Endodermal cell (in vitro differentiated cells): Measurements from ENCODE around the gene TPRX1. TPM values are rescaled to one million over a fixed set of nuclear protein-coding genes. Genes with fewer than 3 reads are reported as not detected.
"Not testable (repeated sequence)": the region's sequence is repeated elsewhere in the genome, so short reads cannot be mapped to it uniquely, and the experiment has no call there.

Experiments
- DNase-seq: peaks from one replicate; pipeline ENCODE4 v3.0.0-alpha.2; 2017
- H3K27ac ChIP-seq: 2 replicates; pipeline ENCODE4 v1.5.1; 2013; ENCODE audit warnings: mild to moderate bottlenecking, low read depth, low read length, moderate library complexity
- H3K27me3 ChIP-seq: 2 replicates; pipeline ENCODE4 v1.6.1; 2013; ENCODE audit warnings: mild to moderate bottlenecking, low read length, moderate library complexity; ENCODE audit not compliant: insufficient read depth, control insufficient read depth, poor library complexity, severe bottlenecking
- H3K36me3 ChIP-seq: 2 replicates; pipeline ENCODE4 v1.7.0; 2013; ENCODE audit warnings: mild to moderate bottlenecking, low read length, moderate library complexity; ENCODE audit not compliant: control insufficient read depth, insufficient read depth
- H3K4me1 ChIP-seq: one replicate; pipeline ENCODE4 v1.7.0; 2013; ENCODE audit warnings: low read length; ENCODE audit not compliant: control insufficient read depth, insufficient read depth
- H3K4me3 ChIP-seq: 2 replicates; pipeline ENCODE4 v1.5.1; 2013; ENCODE audit warnings: mild to moderate bottlenecking, low read length, moderate library complexity
- H3K9ac ChIP-seq: 2 replicates; pipeline ENCODE4 v1.6.1; 2013; ENCODE audit warnings: mild to moderate bottlenecking, low read length, moderate library complexity; ENCODE audit not compliant: poor library complexity, severe bottlenecking; ENCODE audit errors: extremely low read depth
- H3K9me3 ChIP-seq: 2 replicates; pipeline ENCODE4 v1.6.1; 2013; ENCODE audit warnings: mild to moderate bottlenecking, low read length, moderate library complexity; ENCODE audit not compliant: control insufficient read depth
- H3K27ac Mint-ChIP-seq: 2 replicates; pipeline ENCODE4 v1.8.0; 2020; ENCODE audit warnings: mixed read lengths
- H3K27me3 Mint-ChIP-seq: 2 replicates; pipeline ENCODE4 v1.8.0; 2021; ENCODE audit warnings: mild to moderate bottlenecking, mixed read lengths; ENCODE audit not compliant: insufficient read depth
- H3K36me3 Mint-ChIP-seq: 2 replicates; pipeline ENCODE4 v1.8.0; 2020; ENCODE audit warnings: low read depth, mixed read lengths
- H3K4me1 Mint-ChIP-seq: 2 replicates; pipeline ENCODE4 v1.8.0; 2020; ENCODE audit warnings: mixed read lengths
- H3K4me3 Mint-ChIP-seq: 2 replicates; pipeline ENCODE4 v1.8.0; 2020; ENCODE audit warnings: mild to moderate bottlenecking, moderate library complexity, mixed read lengths
- H3K9me3 Mint-ChIP-seq: 2 replicates; pipeline ENCODE4 v1.8.0; 2020; ENCODE audit warnings: mild to moderate bottlenecking, mixed read lengths
- CTCF ChIP-seq: fragments of 200-600 bp; sonication (generic); conservative IDR thresholded peaks from 2 replicates; pipeline ENCODE4 v1.5.0; 2021; ENCODE audit warnings: antibody characterized with exemption, mild to moderate bottlenecking
- WGBS, 2 experiments: methylation state at CpG; one replicate each; pipeline versions ENCODE4 v1.1.5 to v1.1.7; 2013; ENCODE audit warnings: missing lambda C conversion rate in 2 of 2, mixed read lengths in 1 of 2; ENCODE audit not compliant: insufficient coverage in 1 of 2, insufficient read length in 1 of 2; 5-methylcytosine and 5-hydroxymethylcytosine counted together
- total RNA-seq, 2 donors: library from RNA; stranded (reverse); fragmentation: NEBNext Ultra II Directional in 1 of 2; extraction: Animal tissue kit (Norgen Biotek cat#: 25700) in 1 of 2; gene quantifications; 2 replicates in 1 of 2; 3 replicates in 1 of 2; pipeline ENCODE4 v1.2.1, GENCODE V29; 2021

The TPRX1 gene
- total RNA-seq, 2 donors from 2014 or later: not detected

- no peak for DNase-seq
- no peaks in the 10 kb centered on the region for H3K27me3 ChIP-seq
- TF ChIP-seq CTCF: no peak
- no peaks in the 10 kb centered on the region for H3K36me3 ChIP-seq
- WGBS, 2 experiments: 93 to 94% methylated on average over 10 of the region's 10 CpGs
- peaks cover 5% of the 10 kb centered on the region for H3K9me3 ChIP-seq
- Mint-ChIP-seq H3K4me1 (no peaks in the 10 kb centered on the region), H3K27ac (no peak overlapping the region), H3K27me3 (no peaks in the 10 kb centered on the region), H3K9me3 (peaks cover 6% of the 10 kb centered on the region), H3K4me3 (no peak overlapping the region), H3K36me3 (peaks cover 3% of the 10 kb centered on the region)
- no peaks in the 10 kb centered on the region for H3K4me1 ChIP-seq
- no peak overlapping the region for H3K9ac ChIP-seq
- no peak overlapping the region for H3K27ac ChIP-seq
- H3K4me3 ChIP-seq: no peak overlapping the region
Observed at GRCh38 chr19:47805313-47805712, 962 bp upstream of the TPRX1 start.

DNA sequence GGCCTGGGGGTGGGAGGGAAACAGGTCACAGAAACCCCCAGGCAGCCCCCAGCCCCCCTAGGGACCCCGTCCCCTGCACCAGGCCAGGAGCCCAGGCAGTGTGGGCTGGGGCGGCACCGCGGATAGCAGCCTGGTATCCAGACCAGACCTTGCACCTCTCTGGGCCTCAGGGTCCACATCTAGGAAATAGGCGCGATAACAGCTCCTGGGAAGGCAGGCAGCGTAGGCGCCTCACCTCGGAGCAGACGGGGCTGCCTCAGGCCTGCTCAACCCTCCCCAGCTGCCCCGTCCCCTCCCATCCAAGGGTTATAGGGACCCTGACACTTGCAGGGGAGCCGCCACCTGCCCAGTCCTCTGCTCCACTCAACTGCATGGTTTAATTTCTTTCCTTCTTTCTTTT is 680 bp downstream of the TPRX1 start:
- H3K4me1 ChIP-seq, H3K27me3 ChIP-seq, H3K9me3 Mint-ChIP-seq, H3K27me3 Mint-ChIP-seq, H3K9ac ChIP-seq, H3K4me3 Mint-ChIP-seq, H3K4me3 ChIP-seq, H3K36me3 Mint-ChIP-seq, H3K27ac Mint-ChIP-seq, DNase-seq, H3K9me3 ChIP-seq, H3K36me3 ChIP-seq, H3K4me1 Mint-ChIP-seq, H3K27ac ChIP-seq: not testable (repeated sequence)
- WGBS, 2 experiments: 98% methylated on average over 8 of the region's 12 CpGs; no CpG with 5 or more reads in 1 of the 2 experiments

DNA sequence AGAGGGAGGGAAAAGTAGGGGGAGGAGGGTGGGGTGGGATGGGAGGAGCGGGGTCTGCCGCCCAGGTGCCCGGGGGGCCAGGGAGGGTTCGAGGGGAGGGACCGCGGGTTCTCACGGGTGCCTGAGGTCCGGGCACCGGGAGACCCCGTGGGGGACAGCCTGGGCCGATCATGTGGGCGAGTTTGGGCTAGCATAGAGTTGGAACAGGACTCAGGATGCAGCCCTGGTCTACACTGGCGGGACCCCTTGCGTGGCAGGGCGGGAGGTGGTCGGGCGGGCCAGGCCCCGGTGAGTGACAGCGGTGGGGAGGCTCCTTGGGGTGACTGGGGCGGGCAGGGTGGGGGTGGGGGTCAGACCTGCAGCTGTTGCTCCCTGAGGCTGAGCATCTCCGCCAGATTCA is 1.2 kb downstream of the TPRX1 start:
- H3K27me3 ChIP-seq, H3K9ac ChIP-seq, H3K4me1 ChIP-seq, H3K36me3 ChIP-seq, H3K27ac Mint-ChIP-seq, DNase-seq, H3K9me3 Mint-ChIP-seq, H3K9me3 ChIP-seq, H3K27ac ChIP-seq, H3K36me3 Mint-ChIP-seq, H3K27me3 Mint-ChIP-seq, H3K4me1 Mint-ChIP-seq, H3K4me3 ChIP-seq, H3K4me3 Mint-ChIP-seq: not testable (repeated sequence)
- WGBS, 2 experiments: 94 to 96% methylated on average over 4 to 7 of the region's 21 CpGs

GRCh38 chr19:47802521-47803043 is 1.8 kb downstream of the TPRX1 start:
- Mint-ChIP-seq H3K9me3 (peaks cover 6% of the 10 kb centered on the region), H3K27me3 (peaks cover 2% of the 10 kb centered on the region), H3K4me1 (peaks cover 5% of the 10 kb centered on the region), H3K36me3 (peaks cover 3% of the 10 kb centered on the region), H3K27ac (no peak overlapping the region), H3K4me3 (no peak overlapping the region)
- no peak for DNase-seq
- Histone ChIP-seq H3K4me1 (no peaks in the 10 kb centered on the region), H3K36me3 (no peaks in the 10 kb centered on the region), H3K27me3 (no peaks in the 10 kb centered on the region), H3K9me3 (peaks cover 5% of the 10 kb centered on the region), H3K4me3 (no peak overlapping the region), H3K9ac (no peak overlapping the region), H3K27ac (no peak overlapping the region)
- no peak for TF ChIP-seq CTCF
- 90 to 100% methylated on average over 2 to 11 of the region's 25 CpGs for WGBS, 2 experiments
